HG03097 (cell line): ENCODE measurements around the gene TDG.
"Not testable (repeated sequence)": the region's sequence is repeated elsewhere in the genome, so short reads cannot be mapped to it uniquely, and the experiment has no call there.

Experiments used
- ATAC-seq: cut with Tn5 transposase; IDR thresholded peaks from one replicate; pipeline ENCODE4 v1.9.1; 2021; ENCODE audit not compliant: unreplicated experiment, low FRiP score

The TDG gene

DNA sequence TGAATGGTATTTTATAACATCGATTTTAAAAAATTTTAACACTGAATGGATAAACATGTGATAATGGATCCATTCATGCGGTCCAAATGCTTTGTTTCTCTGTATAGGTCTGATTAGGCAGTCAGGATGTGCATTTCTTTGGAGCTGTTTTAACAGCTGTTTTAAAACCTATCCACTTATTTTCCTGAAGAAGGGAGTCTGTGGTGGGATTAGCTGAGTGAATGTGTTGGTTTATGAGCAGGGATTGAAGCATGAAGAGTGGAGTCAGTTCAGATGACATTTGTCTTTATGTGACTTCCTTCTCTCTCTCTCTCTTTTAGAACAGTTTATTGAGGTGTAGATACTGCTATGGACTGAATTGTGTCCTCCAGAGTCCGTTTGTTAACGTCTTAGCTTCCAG is 46.7 kb downstream of the TDG start:
- no peak for ATAC-seq

DNA sequence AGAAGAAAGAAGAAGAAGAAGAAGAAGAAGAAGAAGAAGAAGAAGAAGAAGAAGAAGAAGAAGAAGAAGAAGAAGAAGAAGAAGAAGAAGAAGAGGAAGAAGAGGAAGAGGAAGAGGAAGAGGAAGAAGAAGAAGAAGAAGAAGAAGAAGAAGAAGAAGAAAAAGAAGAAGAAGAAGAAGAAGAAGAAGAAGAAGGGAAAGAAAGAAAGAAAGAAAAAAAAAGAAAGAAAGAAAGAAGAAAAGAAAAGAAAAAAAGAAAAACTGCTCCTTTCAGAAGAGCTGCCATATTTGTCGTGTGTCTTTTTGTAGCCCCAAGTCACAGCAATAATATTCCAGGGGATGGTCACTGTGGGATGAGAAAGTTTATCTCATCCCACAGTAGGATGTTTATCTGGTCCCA is 56.2 kb downstream of the TDG start:
- not testable (repeated sequence) for ATAC-seq

DNA sequence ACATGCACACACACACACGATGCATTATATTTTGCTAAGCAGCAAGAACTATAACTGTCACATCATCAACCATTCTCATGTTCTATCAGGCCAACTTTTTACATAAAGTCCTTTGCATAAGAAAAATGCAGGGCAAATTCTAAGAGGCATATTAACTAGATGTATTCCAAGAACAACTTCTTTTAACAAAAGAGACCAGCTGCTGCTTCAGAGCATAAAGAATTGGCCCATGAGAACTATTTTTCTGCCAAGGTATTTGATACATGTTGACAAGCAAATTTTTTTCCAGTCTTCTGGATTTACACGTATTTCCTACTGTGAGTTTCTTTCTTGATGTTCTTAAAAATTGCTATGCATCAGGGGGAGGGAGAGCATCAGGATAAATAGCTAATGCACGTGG is 57.1 kb downstream of the TDG start:
- ATAC-seq = no peak

DNA sequence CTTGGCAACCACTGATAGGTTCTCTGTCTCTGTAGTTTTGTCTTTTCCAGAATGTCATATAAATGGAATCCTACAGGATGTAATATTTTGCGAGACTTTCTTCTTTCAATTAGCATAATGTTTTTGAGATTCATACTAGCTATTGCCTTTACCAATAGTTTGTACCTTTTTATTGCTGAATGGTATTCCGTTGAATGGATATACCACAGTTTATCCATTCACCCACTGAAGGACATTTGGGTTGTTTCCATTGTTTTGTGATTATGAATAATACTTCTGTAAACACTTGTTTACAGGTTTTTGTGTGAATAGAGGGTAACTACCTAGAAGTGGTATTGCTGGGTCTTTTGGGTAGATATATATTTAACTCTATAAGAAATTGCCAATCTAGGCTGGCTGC is 58.0 kb downstream of the TDG start:
- ATAC-seq = no peak

DNA sequence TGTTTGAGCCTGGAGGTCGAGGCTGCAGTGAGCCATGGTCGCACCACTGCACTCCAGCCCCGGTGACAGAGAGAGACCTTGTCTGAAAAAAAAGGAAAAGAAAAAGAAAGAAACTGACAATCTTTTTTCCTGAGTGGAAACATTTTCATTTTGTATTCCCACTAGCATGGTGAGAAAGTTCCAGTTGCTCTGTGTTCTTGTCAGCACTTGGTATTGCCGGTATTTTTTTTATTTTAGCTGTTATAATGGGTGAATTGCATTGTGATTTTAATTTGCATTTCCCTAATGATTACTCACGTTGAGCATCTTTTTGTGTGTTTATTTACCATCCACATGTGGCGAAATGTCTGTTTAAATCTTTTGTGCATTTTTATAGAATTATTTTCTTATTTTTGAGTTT is 58.7 kb downstream of the TDG start:
- no peak for ATAC-seq

DNA sequence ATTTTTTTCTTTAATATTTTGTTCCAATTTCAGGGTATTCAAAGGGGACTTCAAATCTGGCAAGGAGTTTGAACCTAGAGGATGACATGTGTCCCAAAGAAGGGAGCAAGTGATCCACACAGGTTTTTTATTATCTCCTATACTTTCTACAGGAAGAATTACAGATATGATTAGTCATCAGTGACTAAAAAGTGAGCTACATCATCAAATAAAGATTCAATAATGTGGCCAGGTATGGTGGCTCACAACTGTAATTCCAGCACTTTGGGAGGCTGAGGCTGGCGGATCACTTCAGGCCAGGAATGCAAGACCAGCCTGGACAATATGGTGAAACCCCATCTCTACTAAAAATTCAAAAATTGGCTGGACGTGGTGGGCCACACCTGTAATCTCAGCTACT is 60.1 kb downstream of the TDG start:
- no peak for ATAC-seq

DNA sequence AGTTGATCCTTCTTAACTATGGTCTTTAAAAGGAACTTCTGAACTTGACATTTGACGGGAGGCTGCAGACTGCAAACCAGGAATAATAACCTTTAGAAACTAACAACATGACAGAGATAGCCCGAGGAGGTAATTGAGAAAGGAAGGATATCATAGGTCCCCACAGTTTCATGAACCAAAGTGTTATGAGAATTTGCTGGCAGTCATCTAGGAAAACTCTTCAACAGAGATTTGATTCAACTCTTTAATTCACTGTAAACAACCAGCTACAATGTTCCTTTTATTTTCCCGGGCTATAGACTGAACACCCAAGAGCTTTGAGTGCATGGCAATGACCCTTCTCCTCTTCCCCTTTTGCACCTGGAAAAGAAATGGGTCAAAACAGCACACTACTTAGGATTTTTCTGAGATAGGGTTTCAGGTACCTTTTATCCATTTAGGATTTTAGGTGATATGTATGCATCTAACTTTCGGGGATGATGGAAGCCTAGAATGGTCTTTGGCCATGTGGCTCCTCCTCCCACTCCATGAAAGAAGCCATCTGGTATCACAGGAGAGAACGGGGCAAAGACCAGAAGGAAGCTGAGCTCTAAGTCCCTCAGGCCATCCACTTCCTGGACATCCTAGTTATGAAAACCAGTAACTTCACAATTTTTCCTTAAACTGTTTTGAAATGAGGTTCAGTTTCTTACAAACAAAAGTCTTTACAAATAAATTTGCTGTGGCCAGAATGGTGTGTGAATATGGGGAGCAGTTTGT is 61.3 kb downstream of the TDG start:
- no peak for ATAC-seq

DNA sequence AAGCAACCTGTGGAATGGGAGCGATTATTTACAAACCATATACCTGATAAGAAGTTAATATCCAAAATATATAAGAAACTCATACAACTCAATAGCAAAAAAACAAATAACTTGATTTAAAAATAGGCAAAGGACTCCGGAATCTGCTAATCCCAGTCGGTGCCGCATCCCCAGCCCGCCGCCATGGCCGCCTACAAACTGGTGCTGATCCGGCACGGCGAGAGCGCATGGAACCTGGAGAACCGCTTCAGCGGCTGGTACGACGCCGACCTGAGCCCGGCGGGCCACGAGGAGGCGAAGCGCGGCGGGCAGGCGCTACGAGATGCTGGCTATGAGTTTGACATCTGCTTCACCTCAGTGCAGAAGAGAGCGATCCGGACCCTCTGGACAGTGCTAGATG is 64.9 kb downstream of the TDG start:
- ATAC-seq = not testable (repeated sequence)

DNA sequence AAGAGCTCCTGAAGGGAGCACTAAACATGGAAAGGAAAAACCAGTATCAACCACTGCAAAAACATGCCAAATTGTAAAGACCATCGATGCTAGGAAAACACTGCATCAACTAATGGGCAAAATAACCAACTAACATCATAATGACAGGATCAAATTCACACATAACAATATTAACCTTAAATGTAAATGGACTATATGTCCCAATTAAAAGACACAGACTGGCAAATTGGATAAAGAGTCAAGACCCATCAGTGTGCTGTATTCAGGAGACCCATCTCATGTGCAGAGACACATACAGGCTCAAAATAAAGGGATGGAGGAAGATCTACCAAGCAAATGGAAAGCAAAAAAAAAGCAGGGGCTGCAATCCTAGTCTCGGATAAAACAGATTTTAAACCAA is 70.5 kb downstream of the TDG start:
- ATAC-seq = not testable (repeated sequence)
